ENCODE measurements around the gene RNPEPL1. TPM values are rescaled to one million over a fixed set of nuclear protein-coding genes. Genes with fewer than 3 reads are reported as not detected.
"Not testable (repeated sequence)": the region's sequence is repeated elsewhere in the genome, so short reads cannot be mapped to it uniquely, and the experiment has no call there.

RNPEPL1 gene, protein sequence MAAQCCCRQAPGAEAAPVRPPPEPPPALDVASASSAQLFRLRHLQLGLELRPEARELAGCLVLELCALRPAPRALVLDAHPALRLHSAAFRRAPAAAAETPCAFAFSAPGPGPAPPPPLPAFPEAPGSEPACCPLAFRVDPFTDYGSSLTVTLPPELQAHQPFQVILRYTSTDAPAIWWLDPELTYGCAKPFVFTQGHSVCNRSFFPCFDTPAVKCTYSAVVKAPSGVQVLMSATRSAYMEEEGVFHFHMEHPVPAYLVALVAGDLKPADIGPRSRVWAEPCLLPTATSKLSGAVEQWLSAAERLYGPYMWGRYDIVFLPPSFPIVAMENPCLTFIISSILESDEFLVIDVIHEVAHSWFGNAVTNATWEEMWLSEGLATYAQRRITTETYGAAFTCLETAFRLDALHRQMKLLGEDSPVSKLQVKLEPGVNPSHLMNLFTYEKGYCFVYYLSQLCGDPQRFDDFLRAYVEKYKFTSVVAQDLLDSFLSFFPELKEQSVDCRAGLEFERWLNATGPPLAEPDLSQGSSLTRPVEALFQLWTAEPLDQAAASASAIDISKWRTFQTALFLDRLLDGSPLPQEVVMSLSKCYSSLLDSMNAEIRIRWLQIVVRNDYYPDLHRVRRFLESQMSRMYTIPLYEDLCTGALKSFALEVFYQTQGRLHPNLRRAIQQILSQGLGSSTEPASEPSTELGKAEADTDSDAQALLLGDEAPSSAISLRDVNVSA
- 10 to 100 TPM; 26.2 to 38.7 (median 28.3) TPM for polyA plus RNA-seq (ENCODE audit: insufficient read length in 4 of 4)

DNA sequence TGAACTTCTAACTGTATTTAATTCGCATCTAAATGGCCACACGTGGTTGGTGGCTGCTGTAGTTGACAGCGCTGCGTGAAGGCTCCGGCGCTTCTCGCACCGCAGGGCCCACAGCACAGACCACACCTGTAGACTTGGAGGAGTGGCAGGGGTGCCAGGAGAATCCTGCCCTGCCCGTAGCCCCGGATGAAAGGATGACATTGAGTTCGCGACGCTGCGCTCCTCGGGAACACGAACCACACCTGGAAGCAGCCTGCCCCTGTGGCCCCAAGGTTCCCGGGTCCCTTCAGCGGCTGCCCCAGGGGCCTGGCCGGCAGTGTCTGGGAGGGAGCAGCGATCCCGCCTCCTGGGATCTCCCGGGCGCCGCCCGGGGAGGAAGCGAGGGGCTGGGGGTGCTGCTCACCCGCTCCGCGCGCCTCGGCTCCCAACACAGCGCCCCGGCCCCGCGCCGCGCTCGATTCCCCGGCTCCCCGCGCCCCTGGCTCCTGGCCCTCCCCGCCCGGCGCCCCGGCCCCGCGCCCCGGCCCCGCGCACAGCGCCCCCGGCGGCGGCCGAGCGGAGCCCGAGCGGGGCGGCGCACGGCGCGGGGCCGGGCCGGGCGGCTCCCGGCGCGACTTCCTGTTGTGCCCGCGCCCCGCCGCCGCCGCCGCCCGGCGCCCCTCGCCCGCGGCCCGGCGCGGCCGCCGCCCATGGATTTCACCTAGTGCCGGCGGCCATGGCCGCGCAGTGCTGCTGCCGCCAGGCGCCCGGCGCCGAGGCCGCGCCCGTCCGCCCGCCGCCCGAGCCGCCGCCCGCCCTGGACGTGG, at the start of gene RNPEPL1:
RNPEPL1 (plus strand) TSS at position 613 of the 806 bp plus-strand sequence; CDS start at position 716, 103 bp downstream.
- no peak for DNase-seq (ENCODE audit: low read depth in 4 of 4, low spot score in 3 of 4)

DNA sequence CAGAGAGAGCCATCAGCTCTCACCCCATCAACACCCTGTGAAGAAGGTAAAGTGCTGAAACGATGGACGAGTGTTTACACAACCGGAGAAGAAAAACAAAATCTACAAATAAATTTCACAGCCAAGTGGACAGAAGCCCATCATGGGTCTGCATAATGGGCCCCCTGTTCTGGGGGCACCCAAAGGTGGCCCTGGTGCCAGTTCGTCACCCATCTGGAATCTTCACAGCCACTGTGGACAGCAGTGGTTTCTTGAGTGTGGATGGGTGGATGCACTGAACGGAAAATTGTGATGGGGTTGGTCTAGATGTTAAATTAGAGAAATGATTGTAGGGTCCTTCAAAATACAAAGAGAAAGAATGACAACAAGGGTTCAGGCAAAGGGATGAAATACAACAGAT, 49.3 kb upstream of the RNPEPL1 start:
- DNase-seq (ENCODE audit: low read depth in 4 of 4, low spot score in 3 of 4) = no peak

DNA sequence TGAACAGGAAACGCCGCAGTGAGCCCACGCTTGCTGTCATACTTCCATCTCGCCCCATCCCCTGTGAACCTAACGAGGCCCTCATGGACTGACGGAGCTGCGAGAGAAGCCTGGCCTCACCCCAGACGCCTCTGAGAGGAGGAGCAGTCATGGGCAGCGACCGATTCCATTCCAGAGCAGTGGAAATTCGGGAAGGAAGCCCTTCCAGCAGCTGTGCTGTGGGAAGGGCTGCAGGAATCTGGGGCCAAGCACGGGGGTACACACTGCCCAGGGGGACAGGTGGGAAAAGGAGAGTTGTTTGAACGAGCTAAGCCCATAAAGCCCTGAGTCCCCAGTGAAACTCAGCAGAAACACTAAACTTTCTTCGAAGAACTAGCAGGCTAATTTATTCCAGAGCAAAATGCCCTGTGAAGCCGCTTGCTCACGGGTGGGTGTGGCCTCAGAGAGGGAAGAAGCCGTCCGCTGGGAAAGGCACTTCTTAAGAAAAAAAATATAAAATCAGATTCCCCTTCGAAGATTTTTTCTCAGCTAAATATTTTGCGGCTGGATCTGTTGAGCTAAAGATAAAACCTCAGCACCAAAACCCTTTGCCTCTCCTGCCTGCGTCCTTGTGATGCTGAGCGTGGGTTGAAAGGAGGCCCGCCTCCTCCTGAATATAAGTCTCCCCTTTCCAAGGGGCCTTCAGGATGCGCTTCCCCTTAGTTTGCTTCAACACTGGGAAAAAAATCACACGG, 48.7 kb upstream of the RNPEPL1 start:
- no peak for DNase-seq (ENCODE audit: low read depth in 4 of 4, low spot score in 3 of 4)

DNA sequence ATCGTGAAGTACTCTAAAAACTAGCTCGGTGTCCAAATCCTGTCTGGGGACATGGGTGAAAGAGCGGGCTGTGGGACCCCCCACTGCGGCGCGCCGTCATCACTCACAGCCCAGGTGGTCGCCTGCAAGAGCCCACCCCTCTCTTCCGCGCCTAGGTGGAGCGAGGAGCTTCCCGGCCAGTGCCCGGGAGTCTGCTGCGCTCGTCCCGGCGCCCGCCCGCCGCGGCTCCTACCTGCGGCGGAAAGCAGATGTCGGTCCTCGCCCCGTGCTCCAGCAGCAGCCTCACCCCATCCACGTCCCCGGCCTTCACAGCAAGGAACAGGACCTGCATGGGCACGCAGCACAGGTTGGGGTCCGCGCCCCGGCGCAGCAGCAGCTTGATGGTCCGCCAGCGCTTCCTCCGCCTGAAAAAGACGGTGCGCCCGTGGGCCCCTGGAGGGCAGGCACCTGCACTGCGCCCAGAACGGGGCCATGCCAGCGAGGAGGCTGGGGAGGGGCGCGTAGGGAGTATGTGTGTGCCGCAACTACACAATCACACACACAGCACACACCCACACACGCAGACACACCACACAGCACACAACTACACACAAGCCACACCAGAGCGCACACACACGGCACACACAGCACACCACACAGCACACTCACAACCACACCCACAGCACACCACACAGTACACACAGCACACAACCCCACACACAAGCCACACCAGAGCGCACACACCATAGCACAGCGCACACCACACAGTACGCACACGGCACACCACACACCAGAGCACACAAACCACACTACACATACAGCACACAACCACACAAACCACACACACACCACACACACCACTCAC, 47.9 kb upstream of the RNPEPL1 start:
- no peak for DNase-seq (ENCODE audit: low read depth in 4 of 4, low spot score in 3 of 4)

DNA sequence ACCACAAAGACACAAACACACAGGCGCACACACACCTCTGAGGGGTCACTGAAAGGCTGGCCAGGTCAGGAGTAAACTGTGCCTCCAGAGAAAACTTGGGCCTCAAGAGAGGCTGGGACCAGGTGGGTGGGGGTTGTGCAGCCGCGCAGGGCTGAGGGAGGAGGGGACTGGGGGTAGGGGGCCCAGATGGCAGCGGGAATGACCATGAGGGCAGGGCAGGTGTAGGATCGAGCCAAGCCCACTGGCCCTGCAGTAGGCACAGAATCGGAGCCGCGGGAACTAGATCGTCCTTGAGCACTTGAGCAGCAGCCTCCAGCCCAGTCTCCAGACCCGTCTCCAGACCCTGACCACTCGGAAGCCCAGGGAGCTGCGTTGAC, 47.3 kb upstream of the RNPEPL1 start:
- no peak for DNase-seq (ENCODE audit: low read depth in 4 of 4, low spot score in 3 of 4)

DNA sequence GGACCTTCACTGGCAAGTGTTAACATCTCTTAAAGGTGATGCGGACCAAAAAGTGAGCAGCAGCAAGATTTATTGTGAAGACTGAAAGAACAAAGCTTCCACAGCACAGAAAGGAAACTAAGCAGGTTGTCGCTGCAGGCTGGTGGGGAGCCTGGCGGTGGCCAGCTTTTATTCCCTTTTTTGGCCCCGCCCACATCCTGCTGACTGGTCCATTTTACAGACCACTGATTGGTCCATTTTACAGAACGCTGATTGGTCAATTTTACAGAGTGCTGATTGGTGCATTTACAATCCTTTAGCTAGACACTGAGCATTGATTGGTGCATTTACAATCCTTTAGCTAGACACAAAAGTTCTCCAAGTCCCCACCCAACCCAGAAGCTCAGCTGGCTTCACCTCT, 46.4 kb upstream of the RNPEPL1 start:
- DNase-seq (ENCODE audit: low read depth in 4 of 4, low spot score in 3 of 4) = not testable (repeated sequence)

DNA sequence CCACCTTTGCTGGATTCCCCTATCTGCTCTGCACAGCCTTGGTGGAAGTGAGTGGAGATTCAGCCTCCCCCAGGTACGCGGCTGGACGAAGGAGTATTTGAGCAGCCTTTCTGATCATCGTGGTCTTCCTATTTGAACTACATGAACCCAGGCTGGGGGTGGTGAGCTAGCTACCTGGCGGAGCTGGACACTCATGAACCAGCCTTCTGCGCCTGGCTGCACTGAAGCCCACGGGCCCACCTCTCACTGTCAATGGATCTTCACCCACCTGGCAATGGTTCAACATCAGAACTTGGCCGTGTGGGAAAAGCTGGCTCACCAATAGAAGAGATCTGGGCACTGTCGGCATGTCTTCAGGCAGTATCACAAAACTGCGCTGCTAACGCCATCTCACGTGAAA, 45.9 kb upstream of the RNPEPL1 start:
- DNase-seq (ENCODE audit: low read depth in 4 of 4, low spot score in 3 of 4) = no peak

DNA sequence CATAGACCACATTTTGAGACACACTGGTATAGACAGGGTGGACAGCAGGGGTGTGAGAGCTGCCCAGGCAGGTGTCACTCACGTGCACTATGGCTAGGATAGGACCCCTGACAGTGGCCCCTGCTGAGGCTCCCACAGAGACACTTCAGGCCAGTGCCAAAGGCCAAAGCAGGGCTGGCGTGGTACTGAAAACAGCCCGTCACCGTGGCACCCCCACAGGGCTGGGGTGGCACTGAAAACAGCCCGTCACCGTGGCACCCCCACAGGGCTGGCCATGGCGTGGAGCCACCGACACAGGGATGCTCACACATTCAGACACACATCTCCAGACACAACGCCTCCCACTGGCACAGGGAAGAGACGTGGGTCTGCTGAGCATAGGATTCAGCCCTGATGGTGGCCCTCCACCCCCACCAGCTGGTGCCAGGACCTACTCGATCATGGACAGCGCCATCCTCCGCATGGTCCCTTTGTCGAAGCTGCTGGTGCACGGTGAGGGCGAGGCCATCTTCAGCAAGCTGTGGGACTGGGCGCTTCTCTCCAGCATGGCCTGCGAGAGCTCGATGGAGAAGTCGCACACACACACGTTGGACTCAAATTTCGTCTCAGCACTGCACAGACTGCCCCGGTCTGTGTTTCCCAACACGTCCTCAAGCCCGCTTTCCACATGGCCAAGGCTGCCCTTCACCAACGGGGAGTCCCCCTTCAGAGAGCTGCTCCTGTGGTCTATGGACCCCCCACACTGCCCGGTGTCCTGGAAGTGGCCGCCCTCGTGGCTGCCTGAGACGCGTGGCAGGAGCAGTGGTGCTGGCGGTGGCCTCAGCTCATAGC, 44.6 kb upstream of the RNPEPL1 start:
- DNase-seq (ENCODE audit: low read depth in 4 of 4, low spot score in 3 of 4) = no peak

DNA sequence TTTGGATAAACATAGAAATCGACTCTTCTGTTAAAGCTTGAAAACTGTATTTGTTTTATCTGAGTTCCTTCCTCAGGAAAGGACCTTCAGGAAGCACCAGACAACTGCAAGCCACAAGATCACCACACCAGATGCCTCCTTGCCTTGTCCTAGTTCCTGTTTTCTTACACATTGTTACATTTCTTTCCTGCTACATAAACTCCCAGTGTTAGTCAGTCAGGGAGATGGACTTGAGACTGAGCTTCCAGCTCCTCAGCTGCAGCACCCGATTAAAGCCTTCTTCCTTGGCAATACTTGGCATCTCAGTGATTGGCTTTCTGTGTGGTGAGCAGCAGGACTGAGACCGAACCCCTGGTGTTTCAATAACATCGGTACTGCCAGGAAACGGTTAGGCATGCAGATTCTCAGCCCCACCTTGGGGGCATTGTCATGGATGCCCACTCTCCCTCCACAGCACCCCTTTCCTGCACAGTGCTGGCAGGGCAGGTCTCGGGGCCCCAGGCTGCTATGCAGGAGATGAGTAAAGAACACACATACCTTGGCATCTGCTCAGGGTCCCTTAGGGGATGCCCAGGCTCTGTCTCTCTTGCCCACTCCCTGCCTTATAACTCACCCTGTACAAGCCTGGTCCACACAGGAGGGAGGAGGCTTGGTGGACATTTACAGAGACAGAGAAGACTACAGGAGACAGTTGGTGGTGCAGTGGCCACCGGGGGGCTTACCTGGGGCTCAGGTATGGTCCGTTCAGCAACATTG, 43.1 kb upstream of the RNPEPL1 start:
- no peak for DNase-seq (ENCODE audit: low read depth in 4 of 4, low spot score in 3 of 4)

DNA sequence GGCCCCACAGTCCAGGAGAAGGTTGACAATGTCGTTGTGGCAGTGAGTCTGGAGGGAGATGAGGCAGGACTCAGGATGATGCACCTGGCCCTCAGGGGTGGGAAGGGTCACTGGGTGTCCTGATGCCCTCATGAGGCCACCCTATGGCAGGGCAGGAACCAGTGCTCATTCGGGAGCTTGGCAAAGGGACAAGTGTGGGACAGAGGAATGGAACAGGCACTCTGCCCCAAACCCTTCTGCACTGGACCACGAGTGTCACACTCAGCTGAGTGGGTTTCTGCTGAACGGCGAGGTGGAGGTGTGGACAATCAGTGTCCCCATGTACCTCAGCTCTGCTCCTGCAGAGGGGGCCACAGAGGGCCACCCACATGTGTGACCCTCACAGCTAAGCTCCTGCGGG, 42.5 kb upstream of the RNPEPL1 start:
- no peak for DNase-seq (ENCODE audit: low read depth in 4 of 4, low spot score in 3 of 4)

DNA sequence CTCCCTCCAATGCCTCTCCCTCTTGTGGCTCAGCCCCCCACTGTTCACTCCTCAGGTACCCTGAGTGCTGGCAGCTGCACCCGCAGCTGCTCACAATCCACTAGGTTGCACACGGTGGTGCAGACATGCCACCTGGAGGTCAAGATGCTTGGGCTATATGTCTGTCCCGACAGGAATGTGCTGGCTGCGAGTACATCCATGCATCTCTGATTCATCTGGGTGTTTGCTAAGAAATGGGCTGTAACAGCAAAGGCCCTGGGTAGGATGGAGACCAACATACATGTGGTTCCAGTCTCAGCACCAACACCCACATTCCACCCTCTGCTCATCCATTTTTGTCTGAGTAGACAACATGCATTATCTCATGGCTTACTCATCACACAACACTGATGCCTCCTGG, 41.8 kb upstream of the RNPEPL1 start:
- DNase-seq (ENCODE audit: low read depth in 4 of 4, low spot score in 3 of 4) = no peak

DNA sequence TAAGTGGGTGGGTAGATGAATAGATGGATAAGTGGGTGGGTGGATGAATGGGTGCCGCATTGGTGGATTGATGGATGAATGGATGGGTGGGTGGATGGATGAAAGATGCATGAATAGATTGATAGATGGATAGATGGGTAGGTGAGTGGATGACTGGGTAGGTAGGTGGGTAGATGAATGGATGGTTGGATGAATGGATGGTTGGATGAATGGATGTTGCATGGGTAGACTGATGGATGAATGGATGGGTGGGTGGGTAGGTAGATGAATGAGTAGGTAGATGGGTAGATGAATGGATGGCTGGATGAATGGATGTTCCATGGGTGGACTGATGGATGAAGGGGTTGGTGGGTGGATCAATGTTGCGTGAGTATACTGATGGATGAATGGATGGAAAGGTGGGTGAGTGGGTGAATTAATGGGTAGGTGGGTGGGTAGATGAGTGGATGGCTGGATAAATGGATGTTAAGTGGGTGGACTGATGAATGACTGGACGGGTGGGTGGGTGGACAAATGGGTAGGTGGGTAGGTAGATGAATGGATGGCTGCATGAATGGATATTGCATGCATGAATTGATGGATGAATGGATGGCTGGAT, 41.0 kb upstream of the RNPEPL1 start:
- DNase-seq (ENCODE audit: low read depth in 4 of 4, low spot score in 3 of 4) = no peak

DNA sequence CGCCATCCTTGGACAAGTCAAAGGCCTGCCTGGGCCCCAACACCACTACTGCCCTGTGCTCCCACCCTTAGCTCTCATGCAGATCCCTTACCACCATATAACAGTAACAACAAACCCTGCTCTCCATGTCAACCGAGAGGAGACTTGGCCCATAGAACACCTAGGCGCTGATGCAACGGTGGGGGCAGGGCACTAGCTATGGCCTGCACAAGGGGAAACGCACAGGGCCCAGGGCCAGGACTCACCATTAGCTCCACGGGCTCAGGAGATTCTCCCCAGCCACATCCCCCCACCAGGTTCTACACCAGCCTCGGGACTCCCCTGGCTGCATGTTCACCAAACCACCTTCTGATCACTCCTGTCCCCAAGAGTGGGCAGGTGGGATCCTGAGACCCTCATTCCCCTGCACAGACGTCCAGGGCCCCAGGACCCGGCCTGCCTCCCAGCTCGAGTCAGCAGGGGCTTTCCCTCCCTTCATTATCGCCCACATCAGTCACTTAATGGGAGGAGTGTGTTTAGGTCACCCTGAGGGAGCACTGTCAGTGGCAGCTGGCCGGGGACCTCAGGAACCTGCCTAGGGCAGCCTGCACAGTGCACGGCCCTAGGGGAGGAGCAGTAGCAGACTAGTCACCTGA, 39.8 kb upstream of the RNPEPL1 start:
- DNase-seq (ENCODE audit: low read depth in 4 of 4, low spot score in 3 of 4) = no peak

DNA sequence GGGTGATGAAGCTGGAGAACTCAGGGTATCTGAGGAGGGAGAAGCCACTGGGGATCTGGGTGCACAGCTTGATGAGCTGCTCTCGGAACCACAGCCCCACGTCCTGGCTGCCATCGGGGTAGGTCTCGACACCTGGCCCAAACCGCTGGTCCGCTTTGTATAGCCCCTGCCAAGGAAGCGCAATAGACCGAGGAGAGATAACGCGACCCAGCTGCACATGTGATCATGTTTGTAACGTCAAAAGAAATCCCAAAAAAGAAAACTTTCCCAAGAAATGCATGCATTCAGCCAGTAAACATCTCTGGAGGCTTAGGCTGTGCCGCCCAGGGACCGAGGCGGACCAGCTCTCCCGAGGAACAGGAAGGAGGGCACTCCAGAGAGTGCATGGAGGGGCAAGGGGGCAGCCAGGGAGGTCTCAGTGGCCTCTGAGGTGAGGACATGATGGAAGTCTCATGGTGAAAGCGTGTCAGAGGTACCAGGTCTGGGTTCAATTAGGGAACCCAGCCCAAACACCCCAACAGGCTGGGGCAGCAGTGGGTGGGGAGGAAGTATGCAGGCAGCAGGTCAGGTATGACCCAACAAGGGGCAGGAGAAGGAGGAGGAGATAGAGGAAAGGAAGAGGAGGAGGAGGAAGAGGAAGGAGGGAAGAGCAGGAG, 38.8 kb upstream of the RNPEPL1 start:
- DNase-seq (ENCODE audit: low read depth in 4 of 4, low spot score in 3 of 4) = no peak

DNA sequence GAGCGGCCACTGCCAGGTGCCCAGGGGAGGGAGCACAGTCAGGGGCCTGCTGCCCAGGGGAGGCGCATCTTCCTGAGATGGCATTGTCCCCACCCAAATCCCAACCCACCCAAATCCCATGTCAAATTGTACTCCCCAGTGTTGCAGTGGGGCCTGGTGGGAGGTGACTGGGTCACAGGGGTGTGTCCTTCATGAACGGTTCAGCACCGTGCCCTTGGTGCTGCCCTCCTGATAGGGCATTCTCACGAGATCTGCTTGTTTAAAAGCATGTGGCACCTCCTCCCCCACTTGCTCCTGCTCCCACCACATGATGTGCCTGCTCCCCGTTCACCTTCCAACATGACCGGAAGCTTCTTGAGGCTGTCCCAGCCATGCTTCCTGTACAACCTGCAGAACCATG, 38.1 kb upstream of the RNPEPL1 start:
- no peak for DNase-seq (ENCODE audit: low read depth in 4 of 4, low spot score in 3 of 4)

DNA sequence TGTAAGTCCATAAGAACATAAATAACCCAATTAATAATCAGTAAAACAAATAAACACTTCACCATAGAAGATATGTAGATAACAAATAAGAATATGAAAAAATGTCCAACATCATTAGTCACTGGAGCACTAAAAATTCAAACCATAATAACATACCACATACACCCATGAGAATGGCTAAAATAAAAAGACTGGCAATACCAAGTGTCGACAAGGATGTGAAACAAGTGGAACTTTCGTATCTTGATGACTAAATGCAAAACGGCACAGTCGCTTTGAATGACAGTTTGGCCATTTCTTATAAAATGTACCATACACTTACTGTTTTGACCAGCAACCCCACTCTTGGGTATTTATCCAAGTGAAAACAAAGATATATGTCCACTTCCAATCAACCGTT, 37.2 kb upstream of the RNPEPL1 start:
- no peak for DNase-seq (ENCODE audit: low read depth in 4 of 4, low spot score in 3 of 4)

Data from right renal pelvis (tissue), 4 donors.